WERI-Rb-1 (cell line): ENCODE measurements around the gene PRUNE2.
A peak's percentile ranks its signal among the peaks of the same experiment; 100 is the strongest.

Experiments
- DNase-seq: peaks from one replicate; pipeline ENCODE4 v3.0.0-alpha.2; 2020
- H3K27ac ChIP-seq: fragments of 250-450 bp; sonication (Bioruptor Pico); 2 replicates; pipeline ENCODE4 v1.5.1; 2020; ENCODE audit warnings: mild to moderate bottlenecking, moderate library complexity
- H3K27me3 ChIP-seq: fragments of 250-450 bp; sonication (Bioruptor Pico); 2 replicates; pipeline ENCODE4 v1.5.1; 2021; ENCODE audit warnings: mild to moderate bottlenecking, low read depth, moderate library complexity; ENCODE audit not compliant: insufficient read depth, severe bottlenecking
- H3K36me3 ChIP-seq: fragments of 250-450 bp; sonication (Bioruptor Pico); 2 replicates; pipeline ENCODE4 v1.5.1; 2020; ENCODE audit warnings: mild to moderate bottlenecking, moderate library complexity
- H3K4me3 ChIP-seq: 2 replicates; pipeline ENCODE4 v1.5.1; 2011; ENCODE audit warnings: low read depth, mild to moderate bottlenecking, control low read depth, low read length
- H3K9me3 ChIP-seq: fragments of 250-450 bp; sonication (Bioruptor Pico); 2 replicates; pipeline ENCODE4 v1.5.1; 2021; ENCODE audit warnings: mild to moderate bottlenecking, moderate library complexity; ENCODE audit not compliant: severe bottlenecking
- CTCF ChIP-seq: IDR thresholded peaks from 2 replicates; pipeline ENCODE4 v1.5.1; 2011; ENCODE audit warnings: low read depth, mild to moderate bottlenecking, control low read depth, inconsistent platforms, low read length

Gene PRUNE2

GRCh38 chr9:76662476-76663281 is 243.2 kb downstream of the PRUNE2 start:
- H3K9me3 ChIP-seq = no peaks in the 10 kb centered on the region
- no peak for TF ChIP-seq CTCF
- H3K27me3 ChIP-seq = no peaks in the 10 kb centered on the region
- no peaks in the 10 kb centered on the region for H3K36me3 ChIP-seq
- DNase-seq = peak; percentile 38
- H3K27ac ChIP-seq = no peak overlapping the region
- no peak overlapping the region for H3K4me3 ChIP-seq

- H3K9me3 ChIP-seq = no peaks in the 10 kb centered on the region
- H3K27ac ChIP-seq = no peak overlapping the region
- H3K27me3 ChIP-seq = no peaks in the 10 kb centered on the region
- H3K4me3 ChIP-seq = no peak overlapping the region
- H3K36me3 ChIP-seq = no peaks in the 10 kb centered on the region
- TF ChIP-seq CTCF = peak; percentile 62
- no peak for DNase-seq
Observed at GRCh38 chr9:76658510-76659231, 247.2 kb downstream of the PRUNE2 start.

GRCh38 chr9:76657265-76657664 is 248.6 kb downstream of the PRUNE2 start:
- DNase-seq = no peak

GRCh38 chr9:76655971-76656370 is 249.9 kb downstream of the PRUNE2 start:
- no peaks in the 10 kb centered on the region for H3K36me3 ChIP-seq
- no peak overlapping the region for H3K27ac ChIP-seq
- TF ChIP-seq CTCF = no peak
- H3K9me3 ChIP-seq = no peaks in the 10 kb centered on the region
- H3K4me3 ChIP-seq = no peak overlapping the region
- no peak for DNase-seq
- H3K27me3 ChIP-seq = no peaks in the 10 kb centered on the region

More at GRCh38 chr9:76657265-76657664, 248.6 kb downstream of the PRUNE2 start:
- Histone ChIP-seq H3K27ac (0 out of 2 replicates have a peak overlapping the region, but pooled peaks have one; percentile 10), H3K36me3 (no peaks in the 10 kb centered on the region), H3K4me3 (no peak overlapping the region), H3K9me3 (no peaks in the 10 kb centered on the region), H3K27me3 (no peaks in the 10 kb centered on the region)
- TF ChIP-seq CTCF = no peak

- H3K27ac ChIP-seq = no peak overlapping the region
- no peak for TF ChIP-seq CTCF
Observed at GRCh38 chr9:76655121-76655541, 250.8 kb downstream of the PRUNE2 start.

More at GRCh38 chr9:76655121-76655541, 250.8 kb downstream of the PRUNE2 start:
- Histone ChIP-seq H3K36me3 (no peaks in the 10 kb centered on the region), H3K9me3 (no peaks in the 10 kb centered on the region), H3K4me3 (no peak overlapping the region), H3K27me3 (no peaks in the 10 kb centered on the region)
- DNase-seq = no peak
